Left ventricle myocardium inferior (tissue), 1 donor: Measurements from ENCODE around the gene ERC1. TPM values are rescaled to one million over a fixed set of nuclear protein-coding genes. Genes with fewer than 3 reads are reported as not detected.

Source experiments
- DNase-seq: peaks from one replicate; pipeline ENCODE4 v3.0.0-alpha.2; 2020
- H3K27ac ChIP-seq: fragments of 200-600 bp; replicated peaks from 2 replicates; pipeline ENCODE4 v1.8.0; 2021
- H3K27me3 ChIP-seq: fragments of 200-600 bp; 2 replicates; pipeline ENCODE4 v1.8.0; 2021; ENCODE audit warnings: low read depth
- H3K36me3 ChIP-seq: fragments of 200-600 bp; 2 replicates; pipeline ENCODE4 v1.8.0; 2021
- H3K4me1 ChIP-seq: fragments of 200-600 bp; 2 replicates; pipeline ENCODE4 v1.8.0; 2021
- H3K4me3 ChIP-seq: fragments of 200-600 bp; 2 replicates; pipeline ENCODE4 v1.8.0; 2021; ENCODE audit warnings: mild to moderate bottlenecking, moderate library complexity
- H3K9me3 ChIP-seq: fragments of 200-600 bp; replicated peaks from 2 replicates; pipeline ENCODE4 v1.8.0; 2021
- intact Hi-C: fragments of 100-400 bp; cut with micrococcal nuclease; formaldehyde crosslinking; loops from one replicate; pipeline ENCODE4 v1.11.0; 2022
- total RNA-seq: library from RNA; stranded (reverse); fragmentation: NEBNext Ultra II Directional; extraction: Animal tissue kit (Norgen Biotek cat#: 25700); gene quantifications from one replicate; pipeline ENCODE4 v1.2.1, GENCODE V29; 2021
- TF ChIP-seq, protein P1 (sequence below): fragments of 200-600 bp; IDR thresholded peaks from 2 replicates; pipeline ENCODE4 v1.8.0; 2021; ENCODE audit warnings: antibody characterized with exemption, mild to moderate bottlenecking, borderline replicate concordance
- donor health status: DM: no; HTN: yes; CAD: no; lungs with severe emphysema.

ERC1 gene
- total RNA-seq, 1 donor from 2014 or later, result 50.8 TPM

- intact Hi-C loops, result no loop called here
Observed at GRCh38 chr12:1170411-1170810, 179.4 kb downstream of the ERC1 start.

DNA sequence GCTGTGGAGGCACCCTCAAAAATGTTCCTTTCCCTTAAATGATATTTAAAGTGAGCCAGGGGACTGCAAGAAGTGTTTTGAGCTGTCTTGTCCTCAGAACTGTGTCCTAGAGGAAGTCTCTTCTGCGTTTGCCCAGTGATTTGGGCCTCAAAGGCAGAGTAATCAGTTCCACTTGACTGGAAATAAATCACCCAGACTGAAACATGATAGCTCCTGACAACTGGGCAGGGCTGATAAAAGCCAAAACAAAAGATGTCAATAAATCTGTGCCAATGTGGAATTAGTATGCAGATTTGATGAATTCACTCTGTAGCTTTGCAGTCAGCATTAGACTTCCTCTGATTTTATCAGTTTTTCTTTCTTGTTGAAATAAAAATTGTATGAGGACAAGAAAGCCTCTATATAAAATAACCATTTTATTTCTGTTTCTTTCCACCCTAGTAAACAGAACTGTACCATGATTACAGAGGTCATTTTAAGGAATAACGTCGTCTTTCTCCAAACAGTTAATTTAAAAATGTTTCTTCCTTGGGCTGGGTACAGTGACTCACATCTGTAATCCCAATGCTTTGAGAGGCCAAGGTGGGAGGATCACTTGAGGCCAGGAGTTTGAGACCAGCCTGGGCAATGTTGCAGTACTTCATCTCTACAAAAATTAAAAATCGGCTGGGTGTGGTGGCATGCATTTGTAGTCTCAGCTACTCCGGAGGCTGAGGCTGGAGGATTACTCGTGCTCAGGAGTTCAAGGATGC, 180.8 kb downstream of the ERC1 start:
- Histone ChIP-seq H3K27ac (no peak overlapping the region), H3K4me3 (no peak overlapping the region), H3K27me3 (no peaks in the 10 kb centered on the region), H3K9me3 (no peaks in the 10 kb centered on the region), H3K36me3 (no peaks in the 10 kb centered on the region), H3K4me1 (peaks cover 21% of the 10 kb centered on the region)
- no peak for DNase-seq
- intact Hi-C loops, result no loop called here
- TF ChIP-seq, protein P1, sequence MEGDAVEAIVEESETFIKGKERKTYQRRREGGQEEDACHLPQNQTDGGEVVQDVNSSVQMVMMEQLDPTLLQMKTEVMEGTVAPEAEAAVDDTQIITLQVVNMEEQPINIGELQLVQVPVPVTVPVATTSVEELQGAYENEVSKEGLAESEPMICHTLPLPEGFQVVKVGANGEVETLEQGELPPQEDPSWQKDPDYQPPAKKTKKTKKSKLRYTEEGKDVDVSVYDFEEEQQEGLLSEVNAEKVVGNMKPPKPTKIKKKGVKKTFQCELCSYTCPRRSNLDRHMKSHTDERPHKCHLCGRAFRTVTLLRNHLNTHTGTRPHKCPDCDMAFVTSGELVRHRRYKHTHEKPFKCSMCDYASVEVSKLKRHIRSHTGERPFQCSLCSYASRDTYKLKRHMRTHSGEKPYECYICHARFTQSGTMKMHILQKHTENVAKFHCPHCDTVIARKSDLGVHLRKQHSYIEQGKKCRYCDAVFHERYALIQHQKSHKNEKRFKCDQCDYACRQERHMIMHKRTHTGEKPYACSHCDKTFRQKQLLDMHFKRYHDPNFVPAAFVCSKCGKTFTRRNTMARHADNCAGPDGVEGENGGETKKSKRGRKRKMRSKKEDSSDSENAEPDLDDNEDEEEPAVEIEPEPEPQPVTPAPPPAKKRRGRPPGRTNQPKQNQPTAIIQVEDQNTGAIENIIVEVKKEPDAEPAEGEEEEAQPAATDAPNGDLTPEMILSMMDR, result no peak

More at GRCh38 chr12:1170411-1170810, 179.4 kb downstream of the ERC1 start:
- Histone ChIP-seq H3K36me3 (no peaks in the 10 kb centered on the region), H3K4me3 (no peak overlapping the region), H3K4me1 (peaks cover 22% of the 10 kb centered on the region), H3K27ac (no peak overlapping the region), H3K9me3 (no peaks in the 10 kb centered on the region), H3K27me3 (no peaks in the 10 kb centered on the region)
- no peak for DNase-seq
- TF ChIP-seq, protein P1, result no peak

- intact Hi-C loops, result no loop called here
- peaks cover 18% of the 10 kb centered on the region for H3K4me1 ChIP-seq
- no peaks in the 10 kb centered on the region for H3K9me3 ChIP-seq
- no peaks in the 10 kb centered on the region for H3K36me3 ChIP-seq
- TF ChIP-seq, protein P1, result no peak
- no peak overlapping the region for H3K27ac ChIP-seq
- DNase-seq, result no peak
- no peaks in the 10 kb centered on the region for H3K27me3 ChIP-seq
- H3K4me3 ChIP-seq, result no peak overlapping the region
Observed at GRCh38 chr12:1173781-1174617, 183.0 kb downstream of the ERC1 start.

GRCh38 chr12:1174659-1175058, 183.6 kb downstream of the ERC1 start:
- no peaks in the 10 kb centered on the region for H3K36me3 ChIP-seq

DNA sequence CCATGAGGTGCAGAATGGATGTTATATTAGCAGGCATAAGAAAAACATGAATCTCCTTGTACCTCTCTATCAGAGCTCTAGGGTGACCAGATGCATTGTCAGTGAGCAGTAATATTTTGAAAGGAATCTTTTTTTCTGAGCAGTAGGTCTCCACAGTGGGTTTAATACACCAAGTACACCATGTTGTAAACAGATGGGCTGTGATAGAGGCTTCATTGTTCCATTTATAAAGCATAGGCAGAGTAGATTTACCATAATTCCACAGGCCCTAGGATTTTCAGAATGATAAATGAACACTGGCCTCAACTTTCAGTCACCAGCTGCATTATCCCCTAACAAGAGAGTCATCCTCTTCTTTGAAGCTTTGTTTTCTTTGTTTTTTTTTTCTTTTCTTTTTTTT, 185.2 kb downstream of the ERC1 start:
- H3K4me3 ChIP-seq, result no peak overlapping the region
- H3K9me3 ChIP-seq, result no peaks in the 10 kb centered on the region
- TF ChIP-seq, protein P1, result no peak
- peaks cover 14% of the 10 kb centered on the region for H3K4me1 ChIP-seq
- peaks cover 7% of the 10 kb centered on the region for H3K36me3 ChIP-seq
- DNase-seq, result no peak
- H3K27ac ChIP-seq, result no peak overlapping the region
- no peaks in the 10 kb centered on the region for H3K27me3 ChIP-seq
- intact Hi-C loops, result no loop called here

More at GRCh38 chr12:1174659-1175058, 183.6 kb downstream of the ERC1 start:
- DNase-seq, result no peak
- intact Hi-C loops, result no loop called here
- Histone ChIP-seq H3K27me3 (no peaks in the 10 kb centered on the region), H3K4me1 (peaks cover 18% of the 10 kb centered on the region), H3K27ac (no peak overlapping the region), H3K4me3 (no peak overlapping the region), H3K9me3 (no peaks in the 10 kb centered on the region)
- TF ChIP-seq, protein P1, result no peak
